Chondrocyte (in vitro differentiated cells): ENCODE results near the gene MYO1F. TPM values are rescaled to one million over a fixed set of nuclear protein-coding genes. Genes with fewer than 3 reads are reported as not detected.

ENCODE experiments used
- DNase-seq: peaks from one replicate; pipeline ENCODE4 v3.0.0; 2021; ENCODE audit warnings: mixed read lengths, low spot score
- H3K27ac Mint-ChIP-seq: one replicate; pipeline ENCODE4 v1.8.0; 2021; ENCODE audit warnings: mild to moderate bottlenecking, moderate library complexity, mixed read lengths; ENCODE audit not compliant: unreplicated experiment
- H3K27me3 Mint-ChIP-seq: 2 replicates; pipeline ENCODE4 v1.8.0; 2021; ENCODE audit warnings: low read depth, mixed read lengths
- H3K36me3 Mint-ChIP-seq: 2 replicates; pipeline ENCODE4 v1.8.0; 2021; ENCODE audit warnings: low read depth, mixed read lengths
- H3K4me1 Mint-ChIP-seq: 2 replicates; pipeline ENCODE4 v1.8.0; 2021; ENCODE audit warnings: low read depth, mild to moderate bottlenecking, mixed read lengths
- H3K4me3 Mint-ChIP-seq: one replicate; pipeline ENCODE4 v1.8.0; 2021; ENCODE audit warnings: mild to moderate bottlenecking, moderate library complexity, mixed read lengths; ENCODE audit not compliant: unreplicated experiment
- H3K9me3 Mint-ChIP-seq: 2 replicates; pipeline ENCODE4 v1.8.0; 2021; ENCODE audit warnings: low read depth, mixed read lengths
- total RNA-seq: library from RNA; stranded (reverse); gene quantifications from 3 replicates; pipeline ENCODE4 v1.2.1, GENCODE V29; 2021
- TF ChIP-seq, protein P1 (sequence below): fragments of 200-600 bp; sonication (generic); IDR thresholded peaks from 2 replicates; pipeline ENCODE4 v1.5.0; 2021; ENCODE audit warnings: antibody characterized with exemption, mild to moderate bottlenecking, moderate library complexity

MYO1F gene
- total RNA-seq, 1 donor from 2014 or later = 0.50 TPM

DNA sequence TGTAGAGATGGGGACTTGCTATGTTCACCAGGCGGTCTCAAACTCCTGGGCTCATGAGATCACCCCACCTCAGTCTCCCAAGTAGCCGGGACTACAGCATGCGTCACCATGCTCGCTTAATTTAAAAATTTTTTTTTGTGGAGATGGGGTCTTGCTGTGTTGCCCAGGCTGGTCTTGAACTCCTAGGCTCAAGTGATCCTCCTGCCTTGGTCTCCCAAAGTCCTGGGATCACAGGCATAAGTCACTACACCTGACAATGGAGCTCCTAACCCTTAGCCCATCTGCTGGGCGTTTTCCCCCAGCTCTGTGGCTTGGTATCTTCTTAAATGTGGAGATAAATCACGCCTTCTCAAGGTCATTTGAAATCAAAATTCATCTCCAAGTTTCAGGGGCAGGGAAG, 39.6 kb upstream of the MYO1F start:
- TF ChIP-seq, protein P1, sequence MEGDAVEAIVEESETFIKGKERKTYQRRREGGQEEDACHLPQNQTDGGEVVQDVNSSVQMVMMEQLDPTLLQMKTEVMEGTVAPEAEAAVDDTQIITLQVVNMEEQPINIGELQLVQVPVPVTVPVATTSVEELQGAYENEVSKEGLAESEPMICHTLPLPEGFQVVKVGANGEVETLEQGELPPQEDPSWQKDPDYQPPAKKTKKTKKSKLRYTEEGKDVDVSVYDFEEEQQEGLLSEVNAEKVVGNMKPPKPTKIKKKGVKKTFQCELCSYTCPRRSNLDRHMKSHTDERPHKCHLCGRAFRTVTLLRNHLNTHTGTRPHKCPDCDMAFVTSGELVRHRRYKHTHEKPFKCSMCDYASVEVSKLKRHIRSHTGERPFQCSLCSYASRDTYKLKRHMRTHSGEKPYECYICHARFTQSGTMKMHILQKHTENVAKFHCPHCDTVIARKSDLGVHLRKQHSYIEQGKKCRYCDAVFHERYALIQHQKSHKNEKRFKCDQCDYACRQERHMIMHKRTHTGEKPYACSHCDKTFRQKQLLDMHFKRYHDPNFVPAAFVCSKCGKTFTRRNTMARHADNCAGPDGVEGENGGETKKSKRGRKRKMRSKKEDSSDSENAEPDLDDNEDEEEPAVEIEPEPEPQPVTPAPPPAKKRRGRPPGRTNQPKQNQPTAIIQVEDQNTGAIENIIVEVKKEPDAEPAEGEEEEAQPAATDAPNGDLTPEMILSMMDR = no peak
- H3K27ac Mint-ChIP-seq = no peak overlapping the region
- H3K36me3 Mint-ChIP-seq = no peaks in the 10 kb centered on the region
- peaks cover 8% of the 10 kb centered on the region for H3K9me3 Mint-ChIP-seq
- no peak for DNase-seq
- H3K4me1 Mint-ChIP-seq = peaks cover 24% of the 10 kb centered on the region
- peaks cover 8% of the 10 kb centered on the region for H3K27me3 Mint-ChIP-seq
- H3K4me3 Mint-ChIP-seq = no peak overlapping the region

GRCh38 chr19:8615813-8616596, 38.8 kb upstream of the MYO1F start:
- DNase-seq = no peak
- TF ChIP-seq, protein P1 = peak; percentile 94
- H3K27ac Mint-ChIP-seq = peak overlapping the region; percentile 81
- no peaks in the 10 kb centered on the region for H3K36me3 Mint-ChIP-seq
- no peak overlapping the region for H3K4me3 Mint-ChIP-seq
- peaks cover 8% of the 10 kb centered on the region for H3K27me3 Mint-ChIP-seq
- peaks cover 8% of the 10 kb centered on the region for H3K9me3 Mint-ChIP-seq
- H3K4me1 Mint-ChIP-seq = peaks cover 30% of the 10 kb centered on the region

GRCh38 chr19:8615024-8615423, 37.8 kb upstream of the MYO1F start:
- TF ChIP-seq, protein P1 = no peak
- H3K4me3 Mint-ChIP-seq = no peak overlapping the region
- no peaks in the 10 kb centered on the region for H3K27me3 Mint-ChIP-seq
- H3K27ac Mint-ChIP-seq = peak overlapping the region; percentile 81
- no peaks in the 10 kb centered on the region for H3K36me3 Mint-ChIP-seq
- DNase-seq = no peak
- H3K9me3 Mint-ChIP-seq = no peaks in the 10 kb centered on the region
- peaks cover 30% of the 10 kb centered on the region for H3K4me1 Mint-ChIP-seq

- Mint-ChIP-seq H3K9me3 (no peaks in the 10 kb centered on the region), H3K27me3 (no peaks in the 10 kb centered on the region), H3K27ac (no peak overlapping the region), H3K36me3 (no peaks in the 10 kb centered on the region), H3K4me1 (peaks cover 30% of the 10 kb centered on the region), H3K4me3 (no peak overlapping the region)
- no peak for DNase-seq
- TF ChIP-seq, protein P1 = no peak
These were observed 37.2 kb upstream of the MYO1F start for GRCh38 chr19:8614455-8614854.

GRCh38 chr19:8612807-8613171, 35.5 kb upstream of the MYO1F start:
- peaks cover 41% of the 10 kb centered on the region for H3K4me1 Mint-ChIP-seq
- no peak overlapping the region for H3K27ac Mint-ChIP-seq
- TF ChIP-seq, protein P1 = no peak
- no peaks in the 10 kb centered on the region for H3K36me3 Mint-ChIP-seq
- H3K27me3 Mint-ChIP-seq = no peaks in the 10 kb centered on the region
- no peaks in the 10 kb centered on the region for H3K9me3 Mint-ChIP-seq
- no peak overlapping the region for H3K4me3 Mint-ChIP-seq
- DNase-seq = no peak
